H9 (cell line): ENCODE results near the gene ZNF680. TPM values are rescaled to one million over a fixed set of nuclear protein-coding genes. Genes with fewer than 3 reads are reported as not detected.

ENCODE experiments used
- DNase-seq: peaks from one replicate; pipeline ENCODE4 v3.0.0-alpha.2; 2017
- H2AFZ ChIP-seq: one replicate; pipeline ENCODE4 v1.6.1; 2013; ENCODE audit warnings: mild to moderate bottlenecking, low read length, control low read depth, moderate library complexity
- H2AK5ac ChIP-seq: 2 replicates; pipeline ENCODE4 v1.6.1; 2013; ENCODE audit warnings: low read length, control low read depth, mixed read lengths; ENCODE audit not compliant: insufficient read length
- H2BK120ac ChIP-seq: one replicate; pipeline ENCODE4 v1.6.1; 2013; ENCODE audit warnings: low read depth, mild to moderate bottlenecking, low read length, control low read depth, inconsistent platforms; ENCODE audit not compliant: poor library complexity, severe bottlenecking
- H2BK12ac ChIP-seq: 2 replicates; pipeline ENCODE4 v1.6.1; 2013; ENCODE audit warnings: low read length, control low read depth, mixed read lengths, low read depth; ENCODE audit not compliant: insufficient read length
- H2BK15ac ChIP-seq: 2 replicates; pipeline ENCODE4 v1.6.1; 2013; ENCODE audit warnings: low read depth, low read length, control low read depth
- H2BK20ac ChIP-seq: one replicate; pipeline ENCODE4 v1.6.1; 2013; ENCODE audit warnings: low read depth, mild to moderate bottlenecking, low read length, control low read depth, inconsistent platforms; ENCODE audit not compliant: poor library complexity, severe bottlenecking
- H2BK5ac ChIP-seq: 2 replicates; pipeline ENCODE4 v1.6.1; 2013; ENCODE audit warnings: low read length, control low read depth, mixed read lengths; ENCODE audit not compliant: insufficient read length
- H3K14ac ChIP-seq: 2 replicates; pipeline ENCODE4 v1.6.1; 2013; ENCODE audit warnings: low read length, control low read depth; ENCODE audit not compliant: insufficient read depth
- H3K18ac ChIP-seq: 2 replicates; pipeline ENCODE4 v1.6.1; 2013; ENCODE audit warnings: low read depth, mild to moderate bottlenecking, mixed read lengths, low read length, control low read depth; ENCODE audit not compliant: insufficient read length
- H3K23ac ChIP-seq: 2 replicates; pipeline ENCODE4 v1.6.1; 2013; ENCODE audit warnings: low read length, control low read depth, mixed read lengths, low read depth; ENCODE audit not compliant: insufficient read length
- H3K23me2 ChIP-seq: 2 replicates; pipeline ENCODE4 v1.6.1; 2013; ENCODE audit warnings: low read depth, mild to moderate bottlenecking, mixed read lengths, low read length, control low read depth; ENCODE audit not compliant: insufficient read length, poor library complexity, severe bottlenecking
- H3K27ac ChIP-seq: 2 replicates; pipeline ENCODE4 v1.5.1; 2013; ENCODE audit warnings: low read length, control low read depth, mixed read lengths, low read depth; ENCODE audit not compliant: insufficient read length
- H3K27me3 ChIP-seq: 2 replicates; pipeline ENCODE4 v1.6.1; 2013; ENCODE audit warnings: low read length, control low read depth, inconsistent platforms; ENCODE audit not compliant: insufficient read depth
- H3K4ac ChIP-seq: 2 replicates; pipeline ENCODE4 v1.6.1; 2013; ENCODE audit warnings: low read depth, mild to moderate bottlenecking, control low read depth, inconsistent platforms, low read length, moderate library complexity
- H3K4me1 ChIP-seq: 2 replicates; pipeline ENCODE4 v1.6.1; 2013; ENCODE audit warnings: low read length, control low read depth, inconsistent platforms; ENCODE audit not compliant: insufficient read depth
- H3K4me2 ChIP-seq: 2 replicates; pipeline ENCODE4 v1.6.1; 2013; ENCODE audit warnings: low read length, control low read depth, mixed read lengths; ENCODE audit not compliant: insufficient read length, insufficient read depth
- H3K56ac ChIP-seq: 2 replicates; pipeline ENCODE4 v1.6.1; 2013; ENCODE audit warnings: low read depth, mild to moderate bottlenecking, mixed read lengths, low read length, control low read depth; ENCODE audit not compliant: insufficient read length
- H3K79me1 ChIP-seq: 2 replicates; pipeline ENCODE4 v1.6.1; 2013; ENCODE audit warnings: low read depth, mild to moderate bottlenecking, moderate library complexity, low read length, control low read depth, inconsistent platforms; ENCODE audit not compliant: insufficient read depth, poor library complexity, severe bottlenecking
- H3K79me2 ChIP-seq: 2 replicates; pipeline ENCODE4 v1.6.1; 2013; ENCODE audit warnings: low read length, control low read depth, inconsistent platforms; ENCODE audit not compliant: insufficient read depth
- H3K9ac ChIP-seq: 2 replicates; pipeline ENCODE4 v1.6.1; 2013; ENCODE audit warnings: low read length, control low read depth, mixed read lengths; ENCODE audit not compliant: insufficient read length; ENCODE audit errors: extremely low read depth
- H3K9me3 ChIP-seq: one replicate; pipeline ENCODE4 v1.6.1; 2013; ENCODE audit warnings: low read depth, low read length, inconsistent platforms; ENCODE audit not compliant: control insufficient read depth
- H3T11ph ChIP-seq: one replicate; pipeline ENCODE4 v1.6.1; 2013; ENCODE audit warnings: mild to moderate bottlenecking, low read length, control low read depth, inconsistent platforms
- H4K20me1 ChIP-seq: one replicate; pipeline ENCODE4 v1.6.1; 2013; ENCODE audit not compliant: control insufficient read depth, insufficient read length, insufficient read depth
- H4K5ac ChIP-seq: 2 replicates; pipeline ENCODE4 v1.6.1; 2013; ENCODE audit warnings: low read depth, mild to moderate bottlenecking, mixed read lengths, low read length, control low read depth; ENCODE audit not compliant: insufficient read length
- H4K8ac ChIP-seq: replicated peaks from 2 replicates; pipeline ENCODE4 v1.6.1; 2013; ENCODE audit warnings: low read length, control low read depth, mixed read lengths, low read depth; ENCODE audit not compliant: insufficient read length
- H4K91ac ChIP-seq: 2 replicates; pipeline ENCODE4 v1.6.1; 2013; ENCODE audit warnings: low read depth, mild to moderate bottlenecking, moderate library complexity, mixed read lengths, low read length, control low read depth; ENCODE audit not compliant: insufficient read length
- H3K27ac Mint-ChIP-seq, 3 experiments: 2 replicates in 2 of 3; 3 replicates in 1 of 3; pipeline ENCODE4 v1.8.0; 2020 to 2021; ENCODE audit warnings: mixed read lengths in 3 of 3, mild to moderate bottlenecking in 1 of 3, moderate library complexity in 1 of 3
- H3K27me3 Mint-ChIP-seq: 2 replicates; pipeline ENCODE4 v1.8.0; 2021; ENCODE audit warnings: low read depth, mild to moderate bottlenecking, moderate library complexity, mixed read lengths
- H3K36me3 Mint-ChIP-seq, 3 experiments: 2 replicates in 2 of 3; 3 replicates in 1 of 3; pipeline ENCODE4 v1.8.0; 2020 to 2021; ENCODE audit warnings: low read depth in 3 of 3, mixed read lengths in 3 of 3; ENCODE audit not compliant: insufficient read depth in 1 of 3
- H3K4me1 Mint-ChIP-seq, 2 experiments: 2 replicates each; pipeline ENCODE4 v1.8.0; 2020; ENCODE audit warnings: mixed read lengths in 2 of 2
- H3K4me3 Mint-ChIP-seq, 2 experiments: 2 replicates in 1 of 2; 3 replicates in 1 of 2; pipeline ENCODE4 v1.8.0; 2020 to 2021; ENCODE audit warnings: mild to moderate bottlenecking in 2 of 2, mixed read lengths in 2 of 2, moderate library complexity in 1 of 2
- H3K9me3 Mint-ChIP-seq, 2 experiments: 2 replicates in 1 of 2; 3 replicates in 1 of 2; pipeline ENCODE4 v1.8.0; 2020; ENCODE audit warnings: mild to moderate bottlenecking in 2 of 2, mixed read lengths in 2 of 2, moderate library complexity in 1 of 2
- WGBS: extraction: QIAGEN DNeasy Blood & Tissue Kit; methylation state at CpG from one replicate; pipeline ENCODE4 v1.1.7; 2013; ENCODE audit warnings: missing lambda C conversion rate, low lambda C conversion rate, mixed read lengths; ENCODE audit not compliant: insufficient read length; ENCODE audit errors: extremely low coverage; 5-methylcytosine and 5-hydroxymethylcytosine counted together
- long read RNA-seq: library from polyadenylated mRNA; unstranded; transcript quantifications from one replicate; pipeline ENCODE4 v2.0.0, GENCODE V29; 2020
- total RNA-seq: library from RNA; stranded (reverse); gene quantifications from 2 replicates; pipeline ENCODE4 v1.2.1, GENCODE V29; 2021
- TF ChIP-seq, protein P1 (sequence below): fragments of 200-600 bp; sonication (generic); conservative IDR thresholded peaks from 3 replicates; pipeline ENCODE4 v1.8.0; 2021; ENCODE audit warnings: antibody characterized with exemption, mild to moderate bottlenecking

ZNF680 gene
- 19.3 and 21.3 TPM in 2 replicates for total RNA-seq
- long read RNA-seq, transcript ZNF680-205 (3 exons, 769 nt), result minor isoform, 9 of 147 reads
- long read RNA-seq, transcript ZNF680-201 (4 exons, 3,022 nt), result major isoform, 107 of 147 reads
- long read RNA-seq, partial matches to known transcripts, result 14 of 147 reads
- long read RNA-seq, other reads (novel, unspliced or antisense), result 16 of 147 reads

DNA sequence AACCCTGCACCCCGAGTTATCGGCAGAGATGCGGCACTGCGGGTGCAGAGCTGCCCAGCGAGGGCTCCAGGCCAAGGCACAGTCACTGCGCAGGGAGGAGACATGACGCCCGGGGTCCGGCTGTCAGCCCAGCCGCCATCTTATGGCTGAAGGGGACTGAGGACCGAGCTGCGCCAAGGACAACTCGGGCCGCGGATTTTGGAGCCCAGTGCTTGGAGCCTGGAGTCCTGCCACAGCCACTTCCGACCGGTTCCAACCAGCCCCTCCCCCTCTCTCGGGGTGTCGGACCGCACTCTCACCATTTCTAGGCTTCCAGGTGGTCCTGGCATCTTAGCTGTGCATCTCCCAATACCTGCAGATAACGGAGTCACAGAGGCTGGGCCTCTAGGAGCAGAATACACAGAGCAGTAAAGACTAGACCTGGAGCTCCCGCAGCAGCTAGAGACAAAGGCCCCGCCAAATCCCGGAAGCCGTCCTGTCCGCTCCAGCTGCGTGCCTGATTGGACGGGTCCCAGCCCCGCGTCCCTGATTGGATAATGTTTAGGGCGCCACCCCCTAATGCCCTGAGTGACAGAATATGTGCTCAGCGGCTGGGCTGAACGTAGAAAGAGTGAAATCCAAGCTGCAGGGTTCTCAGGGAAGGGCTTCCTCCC lies at the start of gene ZNF680:
ZNF680 (minus strand) TSS at position 446 of the 653 bp plus-strand sequence; CDS start at position 329, 117 bp downstream.
- WGBS, result no CpG with 5 or more reads among the region's 33 CpGs
- DNase-seq, result no peak
- Histone ChIP-seq H2BK12ac (no peak within 1 kb of the TSS), H3T11ph (no peak within 1 kb of the TSS), H2BK20ac (no peak within 1 kb of the TSS), H3K79me2 (peaks cover 2% of the 10 kb centered on the region; the same call in 1 of the 2 replicates), H3K23ac (no peak within 1 kb of the TSS), H3K14ac (peak within 1 kb of the TSS; percentile 91), H3K4me1 (no peaks in the 10 kb centered on the region), H2BK120ac (no peak within 1 kb of the TSS), H2AK5ac (no peak within 1 kb of the TSS), H2BK5ac (no peak within 1 kb of the TSS), H3K9ac (peak within 1 kb of the TSS; percentile 86), H3K4ac (no peak within 1 kb of the TSS; the same call in 1 of the 2 replicates), H3K27ac (peak within 1 kb of the TSS; percentile 66), H3K56ac (no peak within 1 kb of the TSS), H4K8ac (no peak within 1 kb of the TSS), H3K18ac (peak within 1 kb of the TSS; percentile 85), H3K23me2 (no peaks in the 10 kb centered on the region), H4K5ac (peak within 1 kb of the TSS; percentile 3), H4K91ac (no peak within 1 kb of the TSS), H3K4me2 (peak within 1 kb of the TSS; percentile 22), H2BK15ac (no peak within 1 kb of the TSS), H3K79me1 (no peaks in the 10 kb centered on the region), H2AFZ (no peak within 1 kb of the TSS), H3K27me3 (no peaks in the 10 kb centered on the region), H4K20me1 (no peaks in the 10 kb centered on the region), H3K9me3 (peaks cover 5% of the 10 kb centered on the region)
- no peaks in the 10 kb centered on the region for H3K27me3 Mint-ChIP-seq
- peak within 1 kb of the TSS; percentile 95 to 100 (median 100) for H3K27ac Mint-ChIP-seq
- peak within 1 kb of the TSS; percentile 97 to 100 for H3K4me3 Mint-ChIP-seq
- H3K9me3 Mint-ChIP-seq, result peaks cover 47 to 64% of the 10 kb centered on the region in 2 experiments
- peaks cover 24 to 30% (median 30%) of the 10 kb centered on the region in 3 experiments for H3K36me3 Mint-ChIP-seq
- peaks cover 15 to 24% of the 10 kb centered on the region in 2 experiments for H3K4me1 Mint-ChIP-seq
- TF ChIP-seq, protein P1, sequence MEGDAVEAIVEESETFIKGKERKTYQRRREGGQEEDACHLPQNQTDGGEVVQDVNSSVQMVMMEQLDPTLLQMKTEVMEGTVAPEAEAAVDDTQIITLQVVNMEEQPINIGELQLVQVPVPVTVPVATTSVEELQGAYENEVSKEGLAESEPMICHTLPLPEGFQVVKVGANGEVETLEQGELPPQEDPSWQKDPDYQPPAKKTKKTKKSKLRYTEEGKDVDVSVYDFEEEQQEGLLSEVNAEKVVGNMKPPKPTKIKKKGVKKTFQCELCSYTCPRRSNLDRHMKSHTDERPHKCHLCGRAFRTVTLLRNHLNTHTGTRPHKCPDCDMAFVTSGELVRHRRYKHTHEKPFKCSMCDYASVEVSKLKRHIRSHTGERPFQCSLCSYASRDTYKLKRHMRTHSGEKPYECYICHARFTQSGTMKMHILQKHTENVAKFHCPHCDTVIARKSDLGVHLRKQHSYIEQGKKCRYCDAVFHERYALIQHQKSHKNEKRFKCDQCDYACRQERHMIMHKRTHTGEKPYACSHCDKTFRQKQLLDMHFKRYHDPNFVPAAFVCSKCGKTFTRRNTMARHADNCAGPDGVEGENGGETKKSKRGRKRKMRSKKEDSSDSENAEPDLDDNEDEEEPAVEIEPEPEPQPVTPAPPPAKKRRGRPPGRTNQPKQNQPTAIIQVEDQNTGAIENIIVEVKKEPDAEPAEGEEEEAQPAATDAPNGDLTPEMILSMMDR, result no peak
